Measurements from ENCODE around the gene LMAN1.
A peak's percentile ranks its signal among the peaks of the same experiment; 100 is the strongest.

The LMAN1 gene

GRCh38 chr18:59395226-59396175 is 36.4 kb upstream of the LMAN1 start:
- no peak for DNase-seq
- Histone ChIP-seq H3K4me2 (ENCODE audit: low read length, poor library complexity, severe bottlenecking) (no peak overlapping the region), H3K36me3 (ENCODE audit: control insufficient read depth in 1 of 2, insufficient read depth in 2 of 2, low read depth in 1 of 2, low read length in 2 of 2) (no peaks in the 10 kb centered on the region), H2BK120ac (ENCODE audit: low read depth, low read length) (no peak overlapping the region), H2AK5ac (ENCODE audit: low read length, severe bottlenecking) (no peak overlapping the region), H2BK5ac (ENCODE audit: low read depth, low read length, poor library complexity, severe bottlenecking) (no peak overlapping the region), H2BK12ac (ENCODE audit: low read length in 2 of 2) (no peak overlapping the region), H2AFZ (ENCODE audit: low read depth, low read length) (no peak overlapping the region), H3K4me3 (ENCODE audit: insufficient read depth in 1 of 2, low read depth in 1 of 2, low read length in 2 of 2) (no peak overlapping the region), H3K27me3 (ENCODE audit: control insufficient read depth in 1 of 2, insufficient read depth in 1 of 2, low read length in 2 of 2) (peaks cover 0 to 17% of the 10 kb centered on the region in 2 experiments), H3K4ac (ENCODE audit: low read depth in 1 of 2, low read length in 2 of 2) (no peak overlapping the region), H3K27ac (ENCODE audit: low read length, poor library complexity, severe bottlenecking) (no peak overlapping the region), H3K23ac (ENCODE audit: low read length in 2 of 2) (no peak overlapping the region), H3K4me1 (ENCODE audit: control insufficient read depth, insufficient read depth, low read depth, low read length) (no peaks in the 10 kb centered on the region), H3K14ac (ENCODE audit: low read length in 2 of 2) (no peak overlapping the region), H3K18ac (ENCODE audit: low read depth in 1 of 2, low read length in 2 of 2) (no peak overlapping the region), H3K9me3 (ENCODE audit: control insufficient read depth, low read length) (no peaks in the 10 kb centered on the region), H3K79me1 (replicated peaks; ENCODE audit: low read length, poor library complexity, severe bottlenecking) (no peaks in the 10 kb centered on the region), H4K91ac (ENCODE audit: low read length) (no peak overlapping the region), H4K8ac (ENCODE audit: low read length) (no peak overlapping the region), H3K9ac (ENCODE audit: low read length) (no peak overlapping the region), H2BK15ac (ENCODE audit: low read depth, poor library complexity, severe bottlenecking) (no peak overlapping the region)
- WGBS = 79% methylated on average over 9 of the region's 10 CpGs

- H2AFZ ChIP-seq (ENCODE audit: low read depth, low read length) = no peak overlapping the region
- no peak for DNase-seq
- H3K27me3 ChIP-seq (ENCODE audit: control insufficient read depth in 1 of 2, insufficient read depth in 1 of 2, low read length in 2 of 2) = peaks cover 0 to 17% of the 10 kb centered on the region in 2 experiments
- no peak overlapping the region for H2AK5ac ChIP-seq (ENCODE audit: low read length, severe bottlenecking)
- H3K9me3 ChIP-seq (ENCODE audit: control insufficient read depth, low read length) = no peaks in the 10 kb centered on the region
- H2BK15ac ChIP-seq (ENCODE audit: low read depth, poor library complexity, severe bottlenecking) = no peak overlapping the region
- H2BK5ac ChIP-seq (ENCODE audit: low read depth, low read length, poor library complexity, severe bottlenecking) = no peak overlapping the region
- no peak overlapping the region for H3K4me3 ChIP-seq (ENCODE audit: insufficient read depth in 1 of 2, low read depth in 1 of 2, low read length in 2 of 2)
- H3K4me1 ChIP-seq (ENCODE audit: control insufficient read depth, insufficient read depth, low read depth, low read length) = no peaks in the 10 kb centered on the region
- no peak overlapping the region for H3K9ac ChIP-seq (ENCODE audit: low read length)
- no peak overlapping the region for H3K4ac ChIP-seq (ENCODE audit: low read depth in 1 of 2, low read length in 2 of 2)
- no peak overlapping the region for H3K18ac ChIP-seq (ENCODE audit: low read depth in 1 of 2, low read length in 2 of 2)
- no peak overlapping the region for H3K4me2 ChIP-seq (ENCODE audit: low read length, poor library complexity, severe bottlenecking)
- no peak overlapping the region for H4K8ac ChIP-seq (ENCODE audit: low read length)
- H3K23ac ChIP-seq (ENCODE audit: low read length in 2 of 2) = no peak overlapping the region
- no peaks in the 10 kb centered on the region for H3K36me3 ChIP-seq (ENCODE audit: control insufficient read depth in 1 of 2, insufficient read depth in 2 of 2, low read depth in 1 of 2, low read length in 2 of 2)
- H3K79me1 ChIP-seq (replicated peaks; ENCODE audit: low read length, poor library complexity, severe bottlenecking) = no peaks in the 10 kb centered on the region
- H3K14ac ChIP-seq (ENCODE audit: low read length in 2 of 2) = no peak overlapping the region
- no peak overlapping the region for H4K91ac ChIP-seq (ENCODE audit: low read length)
- H2BK120ac ChIP-seq (ENCODE audit: low read depth, low read length) = no peak overlapping the region
- H2BK12ac ChIP-seq (ENCODE audit: low read length in 2 of 2) = no peak overlapping the region
- no peak overlapping the region for H3K27ac ChIP-seq (ENCODE audit: low read length, poor library complexity, severe bottlenecking)
- WGBS = 77% methylated on average over 3 of the region's 3 CpGs
Measured at GRCh38 chr18:59393381-59393780, 34.3 kb upstream of the LMAN1 start.

- H3K9me3 ChIP-seq (ENCODE audit: control insufficient read depth, low read length) = no peaks in the 10 kb centered on the region
- H2AFZ ChIP-seq (ENCODE audit: low read depth, low read length) = no peak overlapping the region
- no peak overlapping the region for H2BK15ac ChIP-seq (ENCODE audit: low read depth, poor library complexity, severe bottlenecking)
- no peak overlapping the region for H3K27ac ChIP-seq (ENCODE audit: low read length, poor library complexity, severe bottlenecking)
- DNase-seq = no peak
- no peak overlapping the region for H3K4me2 ChIP-seq (ENCODE audit: low read length, poor library complexity, severe bottlenecking)
- no peaks in the 10 kb centered on the region for H3K79me1 ChIP-seq (replicated peaks; ENCODE audit: low read length, poor library complexity, severe bottlenecking)
- no peak overlapping the region for H2BK5ac ChIP-seq (ENCODE audit: low read depth, low read length, poor library complexity, severe bottlenecking)
- H3K4me3 ChIP-seq (ENCODE audit: insufficient read depth in 1 of 2, low read depth in 1 of 2, low read length in 2 of 2) = no peak overlapping the region
- H3K27me3 ChIP-seq (ENCODE audit: control insufficient read depth in 1 of 2, insufficient read depth in 1 of 2, low read length in 2 of 2) = peaks cover 0 to 10% of the 10 kb centered on the region in 2 experiments
- 28% methylated on average over 2 of the region's 4 CpGs for WGBS
- H2AK5ac ChIP-seq (ENCODE audit: low read length, severe bottlenecking) = no peak overlapping the region
- no peaks in the 10 kb centered on the region for H3K4me1 ChIP-seq (ENCODE audit: control insufficient read depth, insufficient read depth, low read depth, low read length)
- no peak overlapping the region for H3K18ac ChIP-seq (ENCODE audit: low read depth in 1 of 2, low read length in 2 of 2)
- no peaks in the 10 kb centered on the region for H3K36me3 ChIP-seq (ENCODE audit: control insufficient read depth in 1 of 2, insufficient read depth in 2 of 2, low read depth in 1 of 2, low read length in 2 of 2)
- H3K14ac ChIP-seq (ENCODE audit: low read length in 2 of 2) = no peak overlapping the region
- H3K23ac ChIP-seq (ENCODE audit: low read length in 2 of 2) = no peak overlapping the region
- no peak overlapping the region for H2BK12ac ChIP-seq (ENCODE audit: low read length in 2 of 2)
- H2BK120ac ChIP-seq (ENCODE audit: low read depth, low read length) = no peak overlapping the region
- no peak overlapping the region for H4K8ac ChIP-seq (ENCODE audit: low read length)
- H4K91ac ChIP-seq (ENCODE audit: low read length) = no peak overlapping the region
- no peak overlapping the region for H3K4ac ChIP-seq (ENCODE audit: low read depth in 1 of 2, low read length in 2 of 2)
- H3K9ac ChIP-seq (ENCODE audit: low read length) = no peak overlapping the region
Measured at GRCh38 chr18:59388817-59389216, 29.8 kb upstream of the LMAN1 start.

GRCh38 chr18:59387687-59388565 is 28.9 kb upstream of the LMAN1 start:
- Histone ChIP-seq H2BK12ac (ENCODE audit: low read length in 2 of 2) (no peak overlapping the region), H3K36me3 (ENCODE audit: control insufficient read depth in 1 of 2, insufficient read depth in 2 of 2, low read depth in 1 of 2, low read length in 2 of 2) (no peaks in the 10 kb centered on the region), H3K4ac (ENCODE audit: low read depth in 1 of 2, low read length in 2 of 2) (no peak overlapping the region), H3K9me3 (ENCODE audit: control insufficient read depth, low read length) (no peaks in the 10 kb centered on the region), H3K4me2 (ENCODE audit: low read length, poor library complexity, severe bottlenecking) (no peak overlapping the region), H3K4me3 (ENCODE audit: insufficient read depth in 1 of 2, low read depth in 1 of 2, low read length in 2 of 2) (no peak overlapping the region), H4K91ac (ENCODE audit: low read length) (no peak overlapping the region), H3K18ac (ENCODE audit: low read depth in 1 of 2, low read length in 2 of 2) (no peak overlapping the region), H4K8ac (ENCODE audit: low read length) (no peak overlapping the region), H2AK5ac (ENCODE audit: low read length, severe bottlenecking) (no peak overlapping the region), H3K4me1 (ENCODE audit: control insufficient read depth, insufficient read depth, low read depth, low read length) (no peaks in the 10 kb centered on the region), H2BK5ac (ENCODE audit: low read depth, low read length, poor library complexity, severe bottlenecking) (no peak overlapping the region), H3K27ac (ENCODE audit: low read length, poor library complexity, severe bottlenecking) (no peak overlapping the region), H2AFZ (ENCODE audit: low read depth, low read length) (no peak overlapping the region), H3K9ac (ENCODE audit: low read length) (no peak overlapping the region), H3K14ac (ENCODE audit: low read length in 2 of 2) (no peak overlapping the region), H2BK120ac (ENCODE audit: low read depth, low read length) (no peak overlapping the region), H3K79me1 (replicated peaks; ENCODE audit: low read length, poor library complexity, severe bottlenecking) (no peaks in the 10 kb centered on the region), H2BK15ac (ENCODE audit: low read depth, poor library complexity, severe bottlenecking) (no peak overlapping the region), H3K23ac (ENCODE audit: low read length in 2 of 2) (no peak overlapping the region), H3K27me3 (ENCODE audit: control insufficient read depth in 1 of 2, insufficient read depth in 1 of 2, low read length in 2 of 2) (peaks cover 0 to 4% of the 10 kb centered on the region in 2 experiments)
- WGBS = 70% methylated on average over 10 of the region's 11 CpGs
- DNase-seq = peak; percentile 8
